ENCODE results near the gene ZNF32. TPM values are rescaled to one million over a fixed set of nuclear protein-coding genes. Genes with fewer than 3 reads are reported as not detected.
A peak's percentile ranks its signal among the peaks of the same experiment; 100 is the strongest.
"Not testable (repeated sequence)": the region's sequence is repeated elsewhere in the genome, so short reads cannot be mapped to it uniquely, and the experiment has no call there.

ZNF32 gene
- total RNA-seq, 2 experiments from 2014 or later: 10.4 to 10.9 TPM

- POLR2A ChIA-PET: interaction anchor here (1.5 to 2.1 kb wide), 2 partner anchors 12 to 33 kb away, joined by 4 to 9 read pairs; no protein-coding TSS in a partner anchor
- DNase-seq: peak; percentile 57
- Mint-ChIP-seq H3K9me3 (peaks cover 12% of the 10 kb centered on the region), H3K4me3 (peak within 1 kb of the TSS; percentile 70), H3K27me3 (peaks cover 2% of the 10 kb centered on the region), H3K36me3 (ENCODE audit: low read depth) (peaks cover 22% of the 10 kb centered on the region), H3K27ac (no peak within 1 kb of the TSS), H3K4me1 (peaks cover 16% of the 10 kb centered on the region)
- CTCF ChIA-PET: interaction anchor here (1.3 kb wide), 1 partner anchor 12 kb away, joined by 4 read pairs; no protein-coding TSS in a partner anchor
Measured at GRCh38 chr10:43606323-43607198, 42.1 kb downstream of the ZNF32 start, which contains the start of gene ZNF485. ZNF485 (plus strand) TSS chr10:43606438; CDS start chr10:43607051, 613 bp downstream.

- Mint-ChIP-seq H3K9me3 (peaks cover 16% of the 10 kb centered on the region), H3K4me3 (peak overlapping the region; percentile 70), H3K27me3 (peaks cover 6% of the 10 kb centered on the region), H3K27ac (no peak overlapping the region), H3K36me3 (ENCODE audit: low read depth) (peaks cover 21% of the 10 kb centered on the region), H3K4me1 (peaks cover 16% of the 10 kb centered on the region)
- ChIA-PET POLR2A (interaction anchor here (1.5 to 2.1 kb wide), 2 partner anchors 11 to 32 kb away, joined by 4 to 9 read pairs; no protein-coding TSS in a partner anchor), CTCF (interaction anchor here (1.3 kb wide), 1 partner anchor 11 kb away, joined by 4 read pairs; no protein-coding TSS in a partner anchor)
- DNase-seq: no peak
Measured at GRCh38 chr10:43605850-43606322, 42.8 kb downstream of the ZNF32 start.

- DNase-seq; H3K4me1 Mint-ChIP-seq; H3K27ac Mint-ChIP-seq; CTCF ChIA-PET; POLR2A ChIA-PET; H3K4me3 Mint-ChIP-seq; H3K36me3 Mint-ChIP-seq (ENCODE audit: low read depth): not testable (repeated sequence)
- Mint-ChIP-seq H3K9me3 (peaks cover 13% of the 10 kb centered on the region), H3K27me3 (peaks cover 13% of the 10 kb centered on the region)
Measured at GRCh38 chr10:43601576-43601975, 47.1 kb downstream of the ZNF32 start.

GRCh38 chr10:43599333-43599732, 49.3 kb downstream of the ZNF32 start:
- no peak for DNase-seq
- H3K9me3 Mint-ChIP-seq: peaks cover 16% of the 10 kb centered on the region
- H3K4me3 Mint-ChIP-seq: no peak overlapping the region
- POLR2A ChIA-PET: no interaction called here
- H3K27me3 Mint-ChIP-seq: peaks cover 18% of the 10 kb centered on the region
- no peaks in the 10 kb centered on the region for H3K36me3 Mint-ChIP-seq (ENCODE audit: low read depth)
- H3K27ac Mint-ChIP-seq: no peak overlapping the region
- CTCF ChIA-PET: no interaction called here
- H3K4me1 Mint-ChIP-seq: peaks cover 21% of the 10 kb centered on the region

- Mint-ChIP-seq H3K9me3 (peaks cover 24% of the 10 kb centered on the region), H3K27me3 (peaks cover 24% of the 10 kb centered on the region), H3K36me3 (ENCODE audit: low read depth) (peaks cover 3% of the 10 kb centered on the region), H3K4me3 (no peak overlapping the region), H3K27ac (no peak overlapping the region), H3K4me1 (peaks cover 21% of the 10 kb centered on the region)
- POLR2A ChIA-PET: no interaction called here
- DNase-seq: no peak
- CTCF ChIA-PET: no interaction called here
Measured at GRCh38 chr10:43598446-43598845, 50.2 kb downstream of the ZNF32 start.

GRCh38 chr10:43596546-43596945, 52.1 kb downstream of the ZNF32 start:
- H3K4me1 Mint-ChIP-seq: peaks cover 21% of the 10 kb centered on the region
- peaks cover 34% of the 10 kb centered on the region for H3K9me3 Mint-ChIP-seq
- H3K27me3 Mint-ChIP-seq: peaks cover 29% of the 10 kb centered on the region
- ChIA-PET CTCF (no interaction called here), POLR2A (no interaction called here)
- H3K36me3 Mint-ChIP-seq (ENCODE audit: low read depth): peaks cover 3% of the 10 kb centered on the region
- H3K4me3 Mint-ChIP-seq: no peak overlapping the region
- no peak overlapping the region for H3K27ac Mint-ChIP-seq
- DNase-seq: no peak

- ChIA-PET CTCF (no interaction called here), POLR2A (interaction anchor here (1.2 to 1.5 kb wide), 4 partner anchors 10 to 52 kb away, joined by 3 to 9 read pairs (median 4); partner anchors contain the start of genes ZNF239 and ZNF485)
- Mint-ChIP-seq H3K36me3 (ENCODE audit: low read depth) (peaks cover 3% of the 10 kb centered on the region), H3K9me3 (peaks cover 34% of the 10 kb centered on the region), H3K4me3 (peak overlapping the region; percentile 61), H3K27me3 (peaks cover 26% of the 10 kb centered on the region), H3K4me1 (peaks cover 21% of the 10 kb centered on the region), H3K27ac (peak overlapping the region; percentile 49)
- no peak for DNase-seq
Measured at GRCh38 chr10:43595739-43596298, 52.9 kb downstream of the ZNF32 start.

- H3K27me3 Mint-ChIP-seq: peaks cover 29% of the 10 kb centered on the region
- H3K4me3 Mint-ChIP-seq: peak overlapping the region; percentile 61
- peaks cover 21% of the 10 kb centered on the region for H3K4me1 Mint-ChIP-seq
- POLR2A ChIA-PET: interaction anchor here (1.2 to 1.5 kb wide), 4 partner anchors 11 to 53 kb away, joined by 3 to 9 read pairs (median 4); partner anchors contain the start of genes ZNF239 and ZNF485
- DNase-seq: peak; percentile 39
- H3K9me3 Mint-ChIP-seq: peaks cover 37% of the 10 kb centered on the region
- CTCF ChIA-PET: interaction anchor here (1.0 kb wide), 1 partner anchor 11 kb away, joined by 4 read pairs; the partner anchor contains the start of gene ZNF485
- no peak overlapping the region for H3K27ac Mint-ChIP-seq
- peaks cover 3% of the 10 kb centered on the region for H3K36me3 Mint-ChIP-seq (ENCODE audit: low read depth)
Measured at GRCh38 chr10:43594944-43595589, 53.6 kb downstream of the ZNF32 start.

Other genes with a start within 250 kb of the ZNF32 start
- 100 to 1,000 TPM; 477 to 494 TPM for gene HNRNPF, start 239.7 kb downstream of the ZNF32 start, total RNA-seq
- 1 to 10 TPM; 6.1 TPM for gene ZNF487, start 211.8 kb downstream of the ZNF32 start, total RNA-seq
- under 1 TPM; 0.15 to 0.25 TPM for gene ZNF239, start 74.3 kb downstream of the ZNF32 start, total RNA-seq
- 1 to 10 TPM; 1.5 to 1.6 TPM for gene ZNF485, start 42.4 kb downstream of the ZNF32 start, total RNA-seq